K562 (cell line): ENCODE measurements around the gene C6orf47. TPM values are rescaled to one million over a fixed set of nuclear protein-coding genes. Genes with fewer than 3 reads are reported as not detected.

Experiments used
- FOXP1 ChIP-seq: sonication (generic); formaldehyde crosslinking; IDR thresholded peaks from 2 replicates; pipeline ENCODE4 v1.8.0; 2022; ENCODE audit warnings: mild to moderate bottlenecking, missing genetic modification reagents
- GABPB1 ChIP-seq: sonication (generic); formaldehyde crosslinking; IDR thresholded peaks from 2 replicates; pipeline ENCODE4 v1.8.0; 2022; ENCODE audit warnings: mild to moderate bottlenecking, missing genetic modification reagents
- KLF13 ChIP-seq: fragments of 450-650 bp; IDR thresholded peaks from 2 replicates; pipeline ENCODE4 v1.6.1; 2016; ENCODE audit warnings: missing genetic modification characterization, low read depth, mild to moderate bottlenecking, missing compliant biosample characterization, moderate library complexity, borderline replicate concordance
- MBD2 ChIP-seq: sonication (generic); IDR thresholded peaks from 2 replicates; pipeline ENCODE4 v1.6.1; 2016; ENCODE audit warnings: low read depth, borderline replicate concordance
- NCOR1 ChIP-seq: fragments of 450-650 bp; IDR thresholded peaks from 2 replicates; pipeline ENCODE4 v1.6.1; 2016; ENCODE audit warnings: mild to moderate bottlenecking, moderate library complexity
- NFXL1 ChIP-seq: fragments of 450-650 bp; formaldehyde crosslinking; IDR thresholded peaks from 2 replicates; pipeline ENCODE4 v1.4.0; 2021; ENCODE audit warnings: mild to moderate bottlenecking
- RCOR1 ChIP-seq, 2 experiments: IDR thresholded peaks; 2 replicates each; pipeline ENCODE4 v1.6.1; 2012; ENCODE audit warnings: low read depth in 2 of 2, low read length in 2 of 2, borderline replicate concordance in 1 of 2, improper control_type of control experiment in 1 of 2
- SMC3 ChIP-seq: conservative IDR thresholded peaks from 2 replicates; pipeline ENCODE4 v1.6.1; 2011; ENCODE audit warnings: low read depth, low read length, improper control_type of control experiment; ENCODE audit not compliant: insufficient read depth
- polyA plus RNA-seq, 8 experiments: library from polyadenylated mRNA; depleted of rRNA in 4 of 8; stranded (reverse) in 5 of 8; unstranded in 3 of 8; fragments of >200 nt; fragmentation: Nextera tagmentation in 2 of 8; fragmentation: Illumina TruSeq in 1 of 8; extraction: Ambion mirVana in 2 of 8; extraction: Trizol in 1 of 8; gene quantifications; 2 replicates each; pipeline versions ENCODE4 v1.2.1 to v1.2.3, GENCODE V29; 2011 to 2014; ENCODE audit warnings: inconsistent platforms in 1 of 8, missing spikeins in 1 of 8
- total RNA-seq, 7 experiments: library from RNA; depleted of rRNA in 6 of 7; stranded (reverse); fragments of >200 nt in 6 of 7; fragmentation: Illumina TruSeq in 2 of 7; extraction: Trizol in 2 of 7; gene quantifications; 2 replicates each; pipeline versions ENCODE4 v1.2.1 to v1.2.3, GENCODE V29; 2011 to 2021; ENCODE audit warnings: low replicate concordance in 1 of 7
- TF ChIP-seq, protein P1 (sequence below), 2 experiments: fragments of 450-650 bp; formaldehyde crosslinking in 1 of 2; IDR thresholded peaks; 2 replicates each; pipeline versions ENCODE4 v1.4.0 to v1.6.1; 2014 to 2020; ENCODE audit warnings: mild to moderate bottlenecking in 2 of 2, borderline replicate concordance in 1 of 2, low read depth in 1 of 2
- TF ChIP-seq, protein P2 (sequence below): sonication (generic); formaldehyde crosslinking; IDR thresholded peaks from 2 replicates; pipeline ENCODE4 v1.8.1; 2023; ENCODE audit warnings: mild to moderate bottlenecking, missing genetic modification reagents
- TF ChIP-seq, protein P3 (sequence below): fragments of 450-650 bp; IDR thresholded peaks from 2 replicates; pipeline ENCODE4 v1.6.1; 2017; ENCODE audit warnings: mild to moderate bottlenecking, moderate library complexity
- TF ChIP-seq, protein P4 (sequence below): fragments of 250-450 bp; sonication (Bioruptor Pico); IDR thresholded peaks from 2 replicates; pipeline ENCODE4 v1.9.0; 2021; ENCODE audit warnings: mild to moderate bottlenecking

Gene C6orf47
- total and polyA plus RNA-seq, 9 of the 15 experiments (the other 6 are each of a cell fraction or from before 2014, with no cell fraction given) = 0.14 to 43.8 (median 27.0) TPM

DNA sequence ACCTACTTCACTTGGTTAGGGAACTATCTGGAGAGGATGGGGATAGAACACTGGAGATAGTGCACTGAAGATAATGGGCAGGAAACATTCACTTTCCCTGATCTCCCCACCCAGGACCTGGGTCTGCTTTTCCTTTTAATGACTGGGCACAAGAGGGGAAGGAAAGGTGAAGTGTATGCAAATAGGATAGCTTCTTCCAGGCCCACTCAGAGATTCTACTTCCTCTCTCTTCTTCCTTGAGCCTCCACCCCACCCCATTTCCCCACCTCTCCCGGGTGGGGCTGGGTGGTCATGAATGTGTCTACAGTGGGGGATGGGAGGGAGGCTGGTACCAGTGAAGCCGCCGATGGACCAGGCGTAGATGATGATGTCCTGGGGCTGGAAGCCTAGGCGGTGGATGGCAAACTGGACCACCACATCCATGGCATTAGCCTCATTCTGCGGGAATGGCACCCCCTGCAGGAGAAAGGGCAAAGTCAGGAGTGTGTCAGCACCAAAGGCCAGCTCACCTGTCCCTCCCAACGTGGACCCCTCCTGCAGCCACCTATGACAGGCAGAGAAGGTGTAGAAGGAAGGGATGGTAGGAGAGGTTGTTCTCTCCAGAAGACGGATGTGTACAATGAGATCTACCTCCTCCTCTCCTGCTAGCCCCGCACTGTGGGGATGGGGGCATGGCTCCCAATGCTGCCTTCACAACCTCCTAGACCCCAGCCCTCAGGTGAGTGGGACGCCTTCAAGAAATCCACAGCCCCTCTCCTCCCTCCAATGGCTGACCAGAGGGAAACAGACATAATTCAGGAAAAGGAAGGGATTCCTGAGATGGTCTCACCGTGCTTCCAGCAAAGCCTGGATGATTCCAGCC, 28.9 kb upstream of the C6orf47 start (continued):
- TF ChIP-seq, protein P1, sequence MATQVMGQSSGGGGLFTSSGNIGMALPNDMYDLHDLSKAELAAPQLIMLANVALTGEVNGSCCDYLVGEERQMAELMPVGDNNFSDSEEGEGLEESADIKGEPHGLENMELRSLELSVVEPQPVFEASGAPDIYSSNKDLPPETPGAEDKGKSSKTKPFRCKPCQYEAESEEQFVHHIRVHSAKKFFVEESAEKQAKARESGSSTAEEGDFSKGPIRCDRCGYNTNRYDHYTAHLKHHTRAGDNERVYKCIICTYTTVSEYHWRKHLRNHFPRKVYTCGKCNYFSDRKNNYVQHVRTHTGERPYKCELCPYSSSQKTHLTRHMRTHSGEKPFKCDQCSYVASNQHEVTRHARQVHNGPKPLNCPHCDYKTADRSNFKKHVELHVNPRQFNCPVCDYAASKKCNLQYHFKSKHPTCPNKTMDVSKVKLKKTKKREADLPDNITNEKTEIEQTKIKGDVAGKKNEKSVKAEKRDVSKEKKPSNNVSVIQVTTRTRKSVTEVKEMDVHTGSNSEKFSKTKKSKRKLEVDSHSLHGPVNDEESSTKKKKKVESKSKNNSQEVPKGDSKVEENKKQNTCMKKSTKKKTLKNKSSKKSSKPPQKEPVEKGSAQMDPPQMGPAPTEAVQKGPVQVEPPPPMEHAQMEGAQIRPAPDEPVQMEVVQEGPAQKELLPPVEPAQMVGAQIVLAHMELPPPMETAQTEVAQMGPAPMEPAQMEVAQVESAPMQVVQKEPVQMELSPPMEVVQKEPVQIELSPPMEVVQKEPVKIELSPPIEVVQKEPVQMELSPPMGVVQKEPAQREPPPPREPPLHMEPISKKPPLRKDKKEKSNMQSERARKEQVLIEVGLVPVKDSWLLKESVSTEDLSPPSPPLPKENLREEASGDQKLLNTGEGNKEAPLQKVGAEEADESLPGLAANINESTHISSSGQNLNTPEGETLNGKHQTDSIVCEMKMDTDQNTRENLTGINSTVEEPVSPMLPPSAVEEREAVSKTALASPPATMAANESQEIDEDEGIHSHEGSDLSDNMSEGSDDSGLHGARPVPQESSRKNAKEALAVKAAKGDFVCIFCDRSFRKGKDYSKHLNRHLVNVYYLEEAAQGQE (IDR thresholded peaks at IDR 0.05; ENCODE audit: borderline replicate concordance) = 0 out of 2 replicates have a peak, but pooled peaks have one; percentile 26
- TF ChIP-seq, protein P1 (CRISPR knock-in tag; IDR thresholded peaks at IDR 0.05; ENCODE audit: low read depth) = no peak; the same call in 1 of the 2 replicates
- TF ChIP-seq, protein P2, sequence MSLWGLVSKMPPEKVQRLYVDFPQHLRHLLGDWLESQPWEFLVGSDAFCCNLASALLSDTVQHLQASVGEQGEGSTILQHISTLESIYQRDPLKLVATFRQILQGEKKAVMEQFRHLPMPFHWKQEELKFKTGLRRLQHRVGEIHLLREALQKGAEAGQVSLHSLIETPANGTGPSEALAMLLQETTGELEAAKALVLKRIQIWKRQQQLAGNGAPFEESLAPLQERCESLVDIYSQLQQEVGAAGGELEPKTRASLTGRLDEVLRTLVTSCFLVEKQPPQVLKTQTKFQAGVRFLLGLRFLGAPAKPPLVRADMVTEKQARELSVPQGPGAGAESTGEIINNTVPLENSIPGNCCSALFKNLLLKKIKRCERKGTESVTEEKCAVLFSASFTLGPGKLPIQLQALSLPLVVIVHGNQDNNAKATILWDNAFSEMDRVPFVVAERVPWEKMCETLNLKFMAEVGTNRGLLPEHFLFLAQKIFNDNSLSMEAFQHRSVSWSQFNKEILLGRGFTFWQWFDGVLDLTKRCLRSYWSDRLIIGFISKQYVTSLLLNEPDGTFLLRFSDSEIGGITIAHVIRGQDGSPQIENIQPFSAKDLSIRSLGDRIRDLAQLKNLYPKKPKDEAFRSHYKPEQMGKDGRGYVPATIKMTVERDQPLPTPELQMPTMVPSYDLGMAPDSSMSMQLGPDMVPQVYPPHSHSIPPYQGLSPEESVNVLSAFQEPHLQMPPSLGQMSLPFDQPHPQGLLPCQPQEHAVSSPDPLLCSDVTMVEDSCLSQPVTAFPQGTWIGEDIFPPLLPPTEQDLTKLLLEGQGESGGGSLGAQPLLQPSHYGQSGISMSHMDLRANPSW (CRISPR knock-in tag) = peak; percentile 19
- TF ChIP-seq RCOR1 (IDR thresholded peaks at IDR 0.05; ENCODE audit: borderline replicate concordance in 1 of 2, low read depth in 2 of 2, low read length in 2 of 2) (0 out of 4 replicates have a peak, but pooled peaks of 1 of the 2 experiments have one; percentile 48), FOXP1 (CRISPR knock-in tag) (no peak; the same call in 1 of the 2 replicates), KLF13 (tag) (peak; percentile 13; the same call in 1 of the 2 replicates), MBD2 (no peak), NFXL1 (CRISPR knock-in tag) (no peak), SMC3 (peak; percentile 36; the same call in 1 of the 2 replicates), GABPB1 (CRISPR knock-in tag) (0 out of 2 replicates have a peak, but pooled peaks have one; percentile 34), NCOR1 (no peak)
- TF ChIP-seq, protein P3, sequence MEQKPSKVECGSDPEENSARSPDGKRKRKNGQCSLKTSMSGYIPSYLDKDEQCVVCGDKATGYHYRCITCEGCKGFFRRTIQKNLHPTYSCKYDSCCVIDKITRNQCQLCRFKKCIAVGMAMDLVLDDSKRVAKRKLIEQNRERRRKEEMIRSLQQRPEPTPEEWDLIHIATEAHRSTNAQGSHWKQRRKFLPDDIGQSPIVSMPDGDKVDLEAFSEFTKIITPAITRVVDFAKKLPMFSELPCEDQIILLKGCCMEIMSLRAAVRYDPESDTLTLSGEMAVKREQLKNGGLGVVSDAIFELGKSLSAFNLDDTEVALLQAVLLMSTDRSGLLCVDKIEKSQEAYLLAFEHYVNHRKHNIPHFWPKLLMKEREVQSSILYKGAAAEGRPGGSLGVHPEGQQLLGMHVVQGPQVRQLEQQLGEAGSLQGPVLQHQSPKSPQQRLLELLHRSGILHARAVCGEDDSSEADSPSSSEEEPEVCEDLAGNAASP = no peak
- TF ChIP-seq, protein P4, sequence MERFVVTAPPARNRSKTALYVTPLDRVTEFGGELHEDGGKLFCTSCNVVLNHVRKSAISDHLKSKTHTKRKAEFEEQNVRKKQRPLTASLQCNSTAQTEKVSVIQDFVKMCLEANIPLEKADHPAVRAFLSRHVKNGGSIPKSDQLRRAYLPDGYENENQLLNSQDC (CRISPR knock-in tag) = no peak
